GM12801 (cell line): ENCODE measurements around the gene PFKP.

Source experiments
- TF ChIP-seq, protein P1 (sequence below): IDR thresholded peaks from one replicate; pipeline ENCODE4 v1.5.1; 2011; ENCODE audit warnings: control low read depth; ENCODE audit not compliant: insufficient read length; ENCODE audit errors: extremely low read depth

Gene PFKP

DNA sequence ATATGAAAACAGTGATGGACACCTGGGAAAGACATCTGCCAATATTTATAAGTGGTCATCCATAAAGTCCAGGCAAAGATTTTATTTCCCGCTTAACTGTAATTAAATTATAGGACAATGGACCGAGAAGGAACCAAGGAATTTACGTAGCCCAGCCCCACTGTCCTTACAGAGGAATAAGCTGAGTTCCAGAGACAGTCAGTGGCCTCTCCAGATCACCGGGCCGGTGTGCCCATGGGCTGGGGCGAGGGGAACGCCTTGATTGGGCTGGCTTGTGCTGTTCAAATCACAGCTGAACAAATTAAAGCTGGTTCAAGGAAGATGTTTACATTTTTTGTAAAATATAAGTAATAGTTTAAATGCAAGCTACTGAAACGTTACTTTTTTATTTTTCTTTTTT is 40.7 kb downstream of the PFKP start:
- TF ChIP-seq, protein P1, sequence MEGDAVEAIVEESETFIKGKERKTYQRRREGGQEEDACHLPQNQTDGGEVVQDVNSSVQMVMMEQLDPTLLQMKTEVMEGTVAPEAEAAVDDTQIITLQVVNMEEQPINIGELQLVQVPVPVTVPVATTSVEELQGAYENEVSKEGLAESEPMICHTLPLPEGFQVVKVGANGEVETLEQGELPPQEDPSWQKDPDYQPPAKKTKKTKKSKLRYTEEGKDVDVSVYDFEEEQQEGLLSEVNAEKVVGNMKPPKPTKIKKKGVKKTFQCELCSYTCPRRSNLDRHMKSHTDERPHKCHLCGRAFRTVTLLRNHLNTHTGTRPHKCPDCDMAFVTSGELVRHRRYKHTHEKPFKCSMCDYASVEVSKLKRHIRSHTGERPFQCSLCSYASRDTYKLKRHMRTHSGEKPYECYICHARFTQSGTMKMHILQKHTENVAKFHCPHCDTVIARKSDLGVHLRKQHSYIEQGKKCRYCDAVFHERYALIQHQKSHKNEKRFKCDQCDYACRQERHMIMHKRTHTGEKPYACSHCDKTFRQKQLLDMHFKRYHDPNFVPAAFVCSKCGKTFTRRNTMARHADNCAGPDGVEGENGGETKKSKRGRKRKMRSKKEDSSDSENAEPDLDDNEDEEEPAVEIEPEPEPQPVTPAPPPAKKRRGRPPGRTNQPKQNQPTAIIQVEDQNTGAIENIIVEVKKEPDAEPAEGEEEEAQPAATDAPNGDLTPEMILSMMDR: no peak

DNA sequence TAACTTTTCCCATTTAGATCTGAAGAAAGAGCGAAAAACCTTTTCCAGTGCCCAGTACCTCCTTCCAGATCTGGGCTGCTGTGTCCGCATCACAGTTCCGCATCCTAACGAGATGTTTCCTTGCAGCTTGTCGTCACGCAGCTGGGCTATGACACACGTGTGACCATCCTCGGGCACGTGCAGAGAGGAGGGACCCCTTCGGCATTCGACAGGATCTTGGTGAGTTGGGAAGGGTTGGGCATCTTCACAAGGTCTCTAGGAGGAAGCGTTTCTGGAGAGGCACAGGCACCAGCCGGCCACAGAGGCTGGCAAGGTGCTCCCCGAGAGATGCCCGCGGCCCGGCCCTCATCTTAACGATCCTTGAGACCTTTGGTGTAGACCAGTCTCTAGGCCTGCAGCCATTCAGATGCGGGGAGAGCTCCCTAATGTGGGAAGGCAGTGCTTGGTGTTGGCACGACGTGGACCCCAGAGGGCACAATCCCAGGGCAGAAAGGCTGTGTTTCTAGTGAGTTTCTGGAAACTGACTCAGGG is 41.3 kb downstream of the PFKP start:
- TF ChIP-seq, protein P1: no peak

DNA sequence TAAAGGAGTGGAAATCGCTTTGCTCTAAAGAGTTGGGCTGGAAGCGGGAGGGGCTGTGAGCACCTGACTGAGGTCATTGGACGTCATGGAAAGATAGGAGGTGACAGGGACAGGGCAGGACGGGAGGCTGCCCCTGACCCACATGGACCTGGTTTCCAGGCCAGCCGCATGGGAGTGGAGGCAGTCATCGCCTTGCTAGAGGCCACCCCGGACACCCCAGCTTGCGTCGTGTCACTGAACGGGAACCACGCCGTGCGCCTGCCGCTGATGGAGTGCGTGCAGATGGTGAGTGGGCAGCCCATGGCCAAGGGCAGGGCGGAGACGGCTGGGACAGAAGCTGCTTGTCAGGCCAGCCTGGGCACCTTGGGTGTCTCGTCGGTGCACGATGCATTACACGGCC is 41.8 kb downstream of the PFKP start:
- TF ChIP-seq, protein P1: no peak

DNA sequence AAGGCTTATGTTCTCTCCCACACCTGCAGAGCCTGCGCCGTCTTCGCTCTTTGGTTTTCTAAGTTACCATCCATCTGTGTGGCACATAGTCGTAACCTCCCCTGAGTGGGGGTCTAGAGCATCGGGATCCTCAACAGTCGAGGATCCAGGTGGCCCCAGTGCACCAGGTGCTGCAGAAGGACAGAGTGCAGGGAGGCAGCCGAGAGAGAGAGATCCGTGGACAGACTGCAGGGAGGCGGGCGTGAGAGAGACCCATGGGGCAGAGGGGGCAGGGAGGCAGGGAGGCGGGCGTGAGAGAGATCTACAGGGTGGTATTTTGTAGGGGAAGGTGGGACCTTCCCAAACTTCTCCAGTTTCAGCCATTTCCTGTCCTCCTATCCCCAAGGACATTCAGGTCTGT is 42.3 kb downstream of the PFKP start:
- TF ChIP-seq, protein P1: no peak

DNA sequence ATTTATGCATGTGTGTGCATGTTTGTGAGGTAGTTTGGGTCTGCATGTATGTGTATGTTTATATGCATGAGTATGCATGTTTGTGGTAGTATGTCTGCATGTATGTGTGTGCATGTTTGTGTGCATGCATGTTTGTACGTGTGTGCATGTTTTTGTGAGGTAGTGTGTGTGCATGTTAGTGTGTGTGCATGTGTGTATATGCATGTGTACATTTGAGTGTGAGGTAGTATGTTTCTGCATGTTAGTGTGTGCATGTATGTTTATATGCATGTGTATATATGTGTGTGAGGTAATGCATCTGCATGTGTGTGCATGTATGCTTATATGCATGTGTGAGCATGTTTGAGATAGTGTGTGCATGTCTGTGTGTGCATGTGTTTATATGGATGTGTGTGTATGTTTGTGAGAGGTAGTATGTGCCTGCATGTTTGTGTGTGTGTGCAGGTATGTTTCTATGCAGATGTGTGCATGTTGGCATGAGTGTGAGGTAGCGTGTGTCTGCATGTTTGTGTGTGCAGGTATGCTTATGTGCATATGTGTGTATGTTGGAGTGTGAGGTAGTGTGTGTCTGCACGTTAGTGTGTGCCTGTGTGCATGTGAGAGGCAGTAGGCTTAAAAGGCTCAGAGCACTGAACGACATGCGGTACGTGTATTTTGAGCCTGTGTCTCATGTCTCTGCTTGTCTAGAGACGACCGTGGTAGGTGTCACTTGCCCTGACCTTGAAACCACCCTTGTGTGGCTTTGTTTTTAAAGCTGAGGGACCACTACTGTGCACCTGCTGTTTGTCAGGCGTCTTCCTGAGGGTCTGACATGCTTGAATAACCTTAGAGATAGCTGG is 43.7 kb downstream of the PFKP start:
- TF ChIP-seq, protein P1: no peak

DNA sequence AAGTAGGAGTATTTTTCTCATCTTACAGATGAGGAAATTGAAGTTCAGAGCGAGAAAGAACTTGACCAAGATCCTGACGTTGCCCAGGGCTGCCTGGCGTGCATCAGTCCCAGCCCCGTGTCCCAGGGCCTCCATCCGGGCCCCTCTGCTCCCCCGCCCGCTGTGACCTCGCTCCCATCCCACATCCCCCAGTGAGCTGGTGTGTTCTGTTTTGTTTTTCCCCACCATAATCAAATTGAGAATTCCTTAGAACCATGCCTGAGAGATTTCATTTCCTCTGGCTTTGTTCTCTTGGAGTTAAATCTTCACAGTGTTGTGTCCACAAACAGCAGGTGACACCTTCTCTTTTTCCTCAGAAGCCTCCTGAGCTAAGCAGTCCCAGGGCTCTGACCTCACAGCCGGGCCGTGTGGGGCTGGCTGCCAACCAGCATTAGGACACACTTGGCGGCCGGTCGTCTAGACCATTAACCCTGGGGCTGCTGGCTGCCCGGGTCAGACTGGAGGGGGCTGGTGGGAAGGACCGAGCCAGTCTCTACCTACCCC is 44.3 kb downstream of the PFKP start:
- TF ChIP-seq, protein P1: no peak

DNA sequence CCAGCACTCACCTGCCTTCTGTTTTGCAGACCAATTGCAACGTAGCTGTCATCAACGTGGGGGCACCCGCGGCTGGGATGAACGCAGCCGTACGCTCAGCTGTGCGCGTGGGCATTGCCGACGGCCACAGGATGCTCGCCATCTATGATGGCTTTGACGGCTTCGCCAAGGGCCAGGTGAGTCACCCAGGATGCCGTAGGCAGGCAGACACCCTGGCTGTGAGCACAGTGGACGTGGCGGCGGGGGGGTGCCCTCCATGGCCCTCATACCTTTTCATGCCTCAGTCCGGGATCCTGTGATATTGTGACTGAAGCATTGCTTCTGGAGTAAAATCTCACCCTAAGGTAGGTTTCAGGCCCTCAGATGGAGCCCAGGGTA is 46.0 kb downstream of the PFKP start:
- TF ChIP-seq, protein P1: no peak
